H1 (cell line): ENCODE results near the gene SPOCD1. TPM values are rescaled to one million over a fixed set of nuclear protein-coding genes. Genes with fewer than 3 reads are reported as not detected.

Source experiments
- CBX8 ChIP-seq: fragments of 300-800, 300-1000 bp; sonication (generic); IDR thresholded peaks from 2 replicates; pipeline ENCODE4 v1.7.1; 2016; ENCODE audit warnings: low read depth, low read length, borderline replicate concordance
- CEBPB ChIP-seq: IDR thresholded peaks from 2 replicates; pipeline ENCODE4 v1.6.1; 2012; ENCODE audit warnings: low read depth, low read length
- KDM5A ChIP-seq: fragments of 200-600 bp; IDR thresholded peaks from 2 replicates; pipeline ENCODE4 v1.7.1; 2012; ENCODE audit warnings: mild to moderate bottlenecking, low read length, inconsistent platforms, mixed read lengths
- MAFK ChIP-seq: IDR thresholded peaks from 2 replicates; pipeline ENCODE4 v1.6.1; 2012; ENCODE audit warnings: low read depth, mild to moderate bottlenecking, improper control_type of control experiment, low read length
- TCF12 ChIP-seq: IDR thresholded peaks from 2 replicates; pipeline ENCODE4 v1.6.1; 2011; ENCODE audit warnings: low read depth, mild to moderate bottlenecking, low read length
- polyA plus RNA-seq, 7 experiments: library from polyadenylated mRNA; depleted of rRNA in 3 of 7; stranded (reverse) in 5 of 7; unstranded in 2 of 7; fragments of >200 nt in 5 of 7; fragments of 200-250 nt in 2 of 7; gene quantifications; 1 replicate in 5 of 7; 2 replicates in 1 of 7; 4 replicates in 1 of 7; pipeline versions ENCODE4 v1.2.1 to v1.2.3, GENCODE V29; 2011 to 2013; ENCODE audit warnings: missing spikeins in 2 of 7, mixed read lengths in 2 of 7
- total RNA-seq: library from RNA; stranded (reverse); fragmentation: NEBNext Ultra II Directional; extraction: Animal tissue kit (Norgen Biotek cat#: 25700); gene quantifications from 2 replicates; pipeline ENCODE4 v1.2.1, GENCODE V29; 2021
- TF ChIP-seq, protein P1 (sequence below): fragments of 300-600 bp; sonication (generic); IDR thresholded peaks from 2 replicates; pipeline ENCODE4 v1.7.1; 2012; ENCODE audit warnings: low read length, moderate library complexity, mild to moderate bottlenecking, inconsistent platforms; ENCODE audit not compliant: insufficient replicate concordance
- TF ChIP-seq, protein P2 (sequence below): IDR thresholded peaks from 2 replicates; pipeline ENCODE4 v1.6.1; 2011; ENCODE audit warnings: low read depth, mild to moderate bottlenecking, low read length; ENCODE audit not compliant: insufficient read depth

The SPOCD1 gene
- total and polyA plus RNA-seq, 2 of the 8 experiments (the other 6 are each of a cell fraction or from before 2014, with no cell fraction given): 1.8 to 2.9 TPM

DNA sequence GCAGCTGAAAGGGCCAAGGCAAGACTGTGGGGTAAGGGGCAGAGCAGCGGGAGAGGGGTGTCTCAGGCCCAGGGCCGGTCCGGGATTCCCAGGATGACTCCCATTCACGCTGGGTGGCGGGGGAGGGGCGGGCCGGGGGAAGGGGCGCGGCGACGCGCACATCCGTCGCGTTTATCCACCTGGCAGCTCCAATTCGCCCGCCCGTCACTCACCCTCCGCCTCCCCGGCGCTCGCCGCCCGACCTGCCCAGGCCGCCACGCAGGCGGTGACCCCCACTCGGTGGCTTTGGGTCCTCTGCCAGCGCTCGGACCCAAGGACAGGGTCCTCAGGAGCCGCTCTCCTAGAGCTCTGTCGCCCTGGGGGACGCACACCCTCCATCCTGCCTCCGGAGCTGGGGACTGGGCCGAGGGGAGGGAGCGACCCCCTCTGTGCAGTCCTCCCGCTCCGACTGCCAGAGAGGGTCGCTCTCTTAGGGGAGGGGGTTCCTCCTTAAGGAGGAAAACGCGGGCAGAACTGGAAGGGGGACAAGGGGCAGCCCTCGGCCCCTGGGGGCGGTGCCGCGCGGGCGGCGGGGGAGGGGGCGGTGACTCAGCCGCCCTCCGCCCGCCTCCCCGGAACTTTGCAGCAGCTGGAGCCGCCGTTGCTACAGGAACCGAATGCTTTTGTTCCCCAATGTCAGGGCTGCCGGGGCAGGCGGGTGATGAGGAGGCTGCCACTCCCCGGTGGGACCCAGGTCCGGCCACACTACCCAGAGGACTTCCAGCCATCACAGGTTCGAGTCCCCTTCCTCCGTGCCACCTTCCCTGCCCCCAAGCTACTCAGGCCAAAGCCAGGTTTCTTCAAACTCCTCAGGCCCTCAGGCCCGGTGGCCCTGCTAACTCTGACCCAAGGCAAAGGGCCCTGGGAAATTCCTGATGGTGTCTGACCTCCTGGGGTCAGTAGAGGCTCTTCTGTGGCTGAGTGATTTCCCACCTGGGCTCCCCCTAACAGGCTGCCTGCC lies 55.1 kb downstream of the SPOCD1 start (continued):
- TF ChIP-seq, protein P1, sequence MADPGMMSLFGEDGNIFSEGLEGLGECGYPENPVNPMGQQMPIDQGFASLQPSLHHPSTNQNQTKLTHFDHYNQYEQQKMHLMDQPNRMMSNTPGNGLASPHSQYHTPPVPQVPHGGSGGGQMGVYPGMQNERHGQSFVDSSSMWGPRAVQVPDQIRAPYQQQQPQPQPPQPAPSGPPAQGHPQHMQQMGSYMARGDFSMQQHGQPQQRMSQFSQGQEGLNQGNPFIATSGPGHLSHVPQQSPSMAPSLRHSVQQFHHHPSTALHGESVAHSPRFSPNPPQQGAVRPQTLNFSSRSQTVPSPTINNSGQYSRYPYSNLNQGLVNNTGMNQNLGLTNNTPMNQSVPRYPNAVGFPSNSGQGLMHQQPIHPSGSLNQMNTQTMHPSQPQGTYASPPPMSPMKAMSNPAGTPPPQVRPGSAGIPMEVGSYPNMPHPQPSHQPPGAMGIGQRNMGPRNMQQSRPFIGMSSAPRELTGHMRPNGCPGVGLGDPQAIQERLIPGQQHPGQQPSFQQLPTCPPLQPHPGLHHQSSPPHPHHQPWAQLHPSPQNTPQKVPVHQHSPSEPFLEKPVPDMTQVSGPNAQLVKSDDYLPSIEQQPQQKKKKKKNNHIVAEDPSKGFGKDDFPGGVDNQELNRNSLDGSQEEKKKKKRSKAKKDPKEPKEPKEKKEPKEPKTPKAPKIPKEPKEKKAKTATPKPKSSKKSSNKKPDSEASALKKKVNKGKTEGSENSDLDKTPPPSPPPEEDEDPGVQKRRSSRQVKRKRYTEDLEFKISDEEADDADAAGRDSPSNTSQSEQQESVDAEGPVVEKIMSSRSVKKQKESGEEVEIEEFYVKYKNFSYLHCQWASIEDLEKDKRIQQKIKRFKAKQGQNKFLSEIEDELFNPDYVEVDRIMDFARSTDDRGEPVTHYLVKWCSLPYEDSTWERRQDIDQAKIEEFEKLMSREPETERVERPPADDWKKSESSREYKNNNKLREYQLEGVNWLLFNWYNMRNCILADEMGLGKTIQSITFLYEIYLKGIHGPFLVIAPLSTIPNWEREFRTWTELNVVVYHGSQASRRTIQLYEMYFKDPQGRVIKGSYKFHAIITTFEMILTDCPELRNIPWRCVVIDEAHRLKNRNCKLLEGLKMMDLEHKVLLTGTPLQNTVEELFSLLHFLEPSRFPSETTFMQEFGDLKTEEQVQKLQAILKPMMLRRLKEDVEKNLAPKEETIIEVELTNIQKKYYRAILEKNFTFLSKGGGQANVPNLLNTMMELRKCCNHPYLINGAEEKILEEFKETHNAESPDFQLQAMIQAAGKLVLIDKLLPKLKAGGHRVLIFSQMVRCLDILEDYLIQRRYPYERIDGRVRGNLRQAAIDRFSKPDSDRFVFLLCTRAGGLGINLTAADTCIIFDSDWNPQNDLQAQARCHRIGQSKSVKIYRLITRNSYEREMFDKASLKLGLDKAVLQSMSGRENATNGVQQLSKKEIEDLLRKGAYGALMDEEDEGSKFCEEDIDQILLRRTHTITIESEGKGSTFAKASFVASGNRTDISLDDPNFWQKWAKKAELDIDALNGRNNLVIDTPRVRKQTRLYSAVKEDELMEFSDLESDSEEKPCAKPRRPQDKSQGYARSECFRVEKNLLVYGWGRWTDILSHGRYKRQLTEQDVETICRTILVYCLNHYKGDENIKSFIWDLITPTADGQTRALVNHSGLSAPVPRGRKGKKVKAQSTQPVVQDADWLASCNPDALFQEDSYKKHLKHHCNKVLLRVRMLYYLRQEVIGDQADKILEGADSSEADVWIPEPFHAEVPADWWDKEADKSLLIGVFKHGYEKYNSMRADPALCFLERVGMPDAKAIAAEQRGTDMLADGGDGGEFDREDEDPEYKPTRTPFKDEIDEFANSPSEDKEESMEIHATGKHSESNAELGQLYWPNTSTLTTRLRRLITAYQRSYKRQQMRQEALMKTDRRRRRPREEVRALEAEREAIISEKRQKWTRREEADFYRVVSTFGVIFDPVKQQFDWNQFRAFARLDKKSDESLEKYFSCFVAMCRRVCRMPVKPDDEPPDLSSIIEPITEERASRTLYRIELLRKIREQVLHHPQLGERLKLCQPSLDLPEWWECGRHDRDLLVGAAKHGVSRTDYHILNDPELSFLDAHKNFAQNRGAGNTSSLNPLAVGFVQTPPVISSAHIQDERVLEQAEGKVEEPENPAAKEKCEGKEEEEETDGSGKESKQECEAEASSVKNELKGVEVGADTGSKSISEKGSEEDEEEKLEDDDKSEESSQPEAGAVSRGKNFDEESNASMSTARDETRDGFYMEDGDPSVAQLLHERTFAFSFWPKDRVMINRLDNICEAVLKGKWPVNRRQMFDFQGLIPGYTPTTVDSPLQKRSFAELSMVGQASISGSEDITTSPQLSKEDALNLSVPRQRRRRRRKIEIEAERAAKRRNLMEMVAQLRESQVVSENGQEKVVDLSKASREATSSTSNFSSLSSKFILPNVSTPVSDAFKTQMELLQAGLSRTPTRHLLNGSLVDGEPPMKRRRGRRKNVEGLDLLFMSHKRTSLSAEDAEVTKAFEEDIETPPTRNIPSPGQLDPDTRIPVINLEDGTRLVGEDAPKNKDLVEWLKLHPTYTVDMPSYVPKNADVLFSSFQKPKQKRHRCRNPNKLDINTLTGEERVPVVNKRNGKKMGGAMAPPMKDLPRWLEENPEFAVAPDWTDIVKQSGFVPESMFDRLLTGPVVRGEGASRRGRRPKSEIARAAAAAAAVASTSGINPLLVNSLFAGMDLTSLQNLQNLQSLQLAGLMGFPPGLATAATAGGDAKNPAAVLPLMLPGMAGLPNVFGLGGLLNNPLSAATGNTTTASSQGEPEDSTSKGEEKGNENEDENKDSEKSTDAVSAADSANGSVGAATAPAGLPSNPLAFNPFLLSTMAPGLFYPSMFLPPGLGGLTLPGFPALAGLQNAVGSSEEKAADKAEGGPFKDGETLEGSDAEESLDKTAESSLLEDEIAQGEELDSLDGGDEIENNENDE: no peak
- TF ChIP-seq CEBPB (no peak), TCF12 (no peak), KDM5A (no peak), CBX8 (no peak), MAFK (no peak)
- TF ChIP-seq, protein P2, sequence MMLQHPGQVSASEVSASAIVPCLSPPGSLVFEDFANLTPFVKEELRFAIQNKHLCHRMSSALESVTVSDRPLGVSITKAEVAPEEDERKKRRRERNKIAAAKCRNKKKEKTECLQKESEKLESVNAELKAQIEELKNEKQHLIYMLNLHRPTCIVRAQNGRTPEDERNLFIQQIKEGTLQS: no peak
